HL-60 (cell line): ENCODE measurements around the gene TAC3.

Experiments
- GABPA ChIP-seq: IDR thresholded peaks from 2 replicates; pipeline ENCODE4 v1.6.1; 2012; ENCODE audit warnings: low read depth
- POLR2AphosphoS5 ChIP-seq: IDR thresholded peaks from 2 replicates; pipeline ENCODE4 v1.6.1; 2012; ENCODE audit warnings: low read depth
- TF ChIP-seq, protein P1 (sequence below): IDR thresholded peaks from one replicate; pipeline ENCODE4 v1.5.1; 2011; ENCODE audit warnings: low read length, control low read depth, inconsistent platforms; ENCODE audit not compliant: insufficient read depth

DNA sequence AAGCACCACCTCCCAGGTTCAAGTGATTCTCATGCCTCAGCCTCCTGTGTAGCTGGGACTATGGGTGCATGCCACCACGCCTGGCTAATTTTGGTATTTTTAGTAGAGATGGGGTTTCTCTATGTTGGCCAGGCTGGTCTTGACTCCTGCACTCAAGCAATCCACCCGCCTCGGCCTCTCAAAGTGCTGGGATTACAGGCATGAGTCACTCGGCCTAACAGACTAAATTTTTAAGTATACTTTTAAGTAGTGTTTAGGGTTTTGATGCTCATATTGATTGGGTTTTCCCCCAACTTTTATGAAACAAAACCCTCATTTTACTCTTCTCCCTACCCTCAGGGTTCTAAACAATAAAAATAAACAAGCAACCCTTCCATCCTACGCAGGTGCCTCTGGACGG, 28.1 kb upstream of the TAC3 start:
- TF ChIP-seq, protein P1, sequence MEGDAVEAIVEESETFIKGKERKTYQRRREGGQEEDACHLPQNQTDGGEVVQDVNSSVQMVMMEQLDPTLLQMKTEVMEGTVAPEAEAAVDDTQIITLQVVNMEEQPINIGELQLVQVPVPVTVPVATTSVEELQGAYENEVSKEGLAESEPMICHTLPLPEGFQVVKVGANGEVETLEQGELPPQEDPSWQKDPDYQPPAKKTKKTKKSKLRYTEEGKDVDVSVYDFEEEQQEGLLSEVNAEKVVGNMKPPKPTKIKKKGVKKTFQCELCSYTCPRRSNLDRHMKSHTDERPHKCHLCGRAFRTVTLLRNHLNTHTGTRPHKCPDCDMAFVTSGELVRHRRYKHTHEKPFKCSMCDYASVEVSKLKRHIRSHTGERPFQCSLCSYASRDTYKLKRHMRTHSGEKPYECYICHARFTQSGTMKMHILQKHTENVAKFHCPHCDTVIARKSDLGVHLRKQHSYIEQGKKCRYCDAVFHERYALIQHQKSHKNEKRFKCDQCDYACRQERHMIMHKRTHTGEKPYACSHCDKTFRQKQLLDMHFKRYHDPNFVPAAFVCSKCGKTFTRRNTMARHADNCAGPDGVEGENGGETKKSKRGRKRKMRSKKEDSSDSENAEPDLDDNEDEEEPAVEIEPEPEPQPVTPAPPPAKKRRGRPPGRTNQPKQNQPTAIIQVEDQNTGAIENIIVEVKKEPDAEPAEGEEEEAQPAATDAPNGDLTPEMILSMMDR = no peak
- TF ChIP-seq POLR2AphosphoS5 (no peak), GABPA (no peak)
